ACHN (cell line): ENCODE results near the gene RBM19.

Experiments used
- DNase-seq: peaks from one replicate; pipeline ENCODE4 v3.0.0-alpha.2; 2015
- in situ Hi-C: cut with HindIII; loops from 2 replicates; pipeline ENCODE4 v1.10.0; 2017; ENCODE audit warnings: low sequenced_read_pairs, low pct_ligation_motif_present, low pct_unique_long_range_greater_than_20kb

The RBM19 gene

GRCh38 chr12:113896194-113896593, 69.9 kb downstream of the RBM19 start:
- in situ Hi-C loops = no loop called here
- no peak for DNase-seq

GRCh38 chr12:113895176-113895575, 70.9 kb downstream of the RBM19 start:
- DNase-seq = no peak
- in situ Hi-C loops = no loop called here

- in situ Hi-C loops = no loop called here
- DNase-seq = no peak
These were observed 71.4 kb downstream of the RBM19 start for GRCh38 chr12:113894697-113895096.

- in situ Hi-C loops = no loop called here
- DNase-seq = no peak
These were observed 72.9 kb downstream of the RBM19 start for GRCh38 chr12:113893221-113893620.

GRCh38 chr12:113892556-113892955, 73.6 kb downstream of the RBM19 start:
- DNase-seq = no peak
- in situ Hi-C loops = no loop called here

- no peak for DNase-seq
- in situ Hi-C loops = no loop called here
These were observed 74.2 kb downstream of the RBM19 start for GRCh38 chr12:113891739-113892520.

- DNase-seq = no peak
- in situ Hi-C loops = no loop called here
These were observed 74.9 kb downstream of the RBM19 start for GRCh38 chr12:113891167-113891692.

- in situ Hi-C loops = no loop called here
- DNase-seq = no peak
These were observed 76.1 kb downstream of the RBM19 start for GRCh38 chr12:113889891-113890581.

- no peak for DNase-seq
- in situ Hi-C loops = no loop called here
These were observed 77.0 kb downstream of the RBM19 start for GRCh38 chr12:113889076-113889475.

- DNase-seq = no peak
These were observed 77.7 kb downstream of the RBM19 start for GRCh38 chr12:113888435-113888834.

GRCh38 chr12:113887906-113888305, 78.2 kb downstream of the RBM19 start:
- in situ Hi-C loops = no loop called here
- no peak for DNase-seq

More at GRCh38 chr12:113888435-113888834, 77.7 kb downstream of the RBM19 start:
- in situ Hi-C loops = no loop called here

GRCh38 chr12:113886721-113887120, 79.4 kb downstream of the RBM19 start:
- no peak for DNase-seq
- in situ Hi-C loops = no loop called here

- in situ Hi-C loops = no loop called here
- DNase-seq = no peak
These were observed 81.7 kb downstream of the RBM19 start for GRCh38 chr12:113884392-113884791.

GRCh38 chr12:113882690-113883089, 83.4 kb downstream of the RBM19 start:
- in situ Hi-C loops = no loop called here
- no peak for DNase-seq

GRCh38 chr12:113880988-113881962, 84.8 kb downstream of the RBM19 start:
- in situ Hi-C loops = no loop called here
- DNase-seq = no peak

GRCh38 chr12:113880326-113880725, 85.8 kb downstream of the RBM19 start:
- in situ Hi-C loops = no loop called here
- no peak for DNase-seq

- DNase-seq = no peak
- in situ Hi-C loops = no loop called here
These were observed 86.5 kb downstream of the RBM19 start for GRCh38 chr12:113879658-113880057.

GRCh38 chr12:113877607-113878006, 88.5 kb downstream of the RBM19 start:
- DNase-seq = no peak
- in situ Hi-C loops = no loop called here

- no peak for DNase-seq
- in situ Hi-C loops = no loop called here
These were observed 90.0 kb downstream of the RBM19 start for GRCh38 chr12:113876160-113876559.
